Smooth muscle cell of the brain vasculature (primary cell): ENCODE results near the gene CD80.

Experiments used
- DNase-seq: peaks from one replicate; pipeline ENCODE4 v3.0.0-alpha.2; 2012; ENCODE audit warnings: low read depth, low spot score

CD80 gene

GRCh38 chr3:119497820-119498185 lies 61.6 kb downstream of the CD80 start:
- no peak for DNase-seq

- DNase-seq = no peak
These were observed 64.8 kb downstream of the CD80 start for GRCh38 chr3:119494597-119494996.

DNA sequence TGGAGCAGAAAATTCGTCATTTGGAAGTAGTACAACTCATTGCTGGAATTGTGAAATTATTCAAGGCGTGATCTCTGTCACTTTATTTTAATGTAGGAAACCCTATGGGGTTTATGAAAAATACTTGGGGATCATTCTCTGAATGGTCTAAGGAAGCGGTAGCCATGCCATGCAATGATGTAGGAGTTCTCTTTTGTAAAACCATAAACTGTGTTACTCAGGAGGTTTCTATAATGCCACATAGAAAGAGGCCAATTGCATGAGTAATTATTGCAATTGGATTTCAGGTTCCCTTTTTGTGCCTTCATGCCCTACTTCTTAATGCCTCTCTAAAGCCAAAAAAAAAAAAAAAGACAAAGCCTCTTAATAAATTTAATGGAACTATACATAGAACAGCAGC lies 66.6 kb downstream of the CD80 start:
- DNase-seq = no peak

- no peak for DNase-seq
These were observed 67.3 kb downstream of the CD80 start for GRCh38 chr3:119492128-119492527.

- DNase-seq = no peak
These were observed 69.3 kb downstream of the CD80 start for GRCh38 chr3:119490153-119490552.

DNA sequence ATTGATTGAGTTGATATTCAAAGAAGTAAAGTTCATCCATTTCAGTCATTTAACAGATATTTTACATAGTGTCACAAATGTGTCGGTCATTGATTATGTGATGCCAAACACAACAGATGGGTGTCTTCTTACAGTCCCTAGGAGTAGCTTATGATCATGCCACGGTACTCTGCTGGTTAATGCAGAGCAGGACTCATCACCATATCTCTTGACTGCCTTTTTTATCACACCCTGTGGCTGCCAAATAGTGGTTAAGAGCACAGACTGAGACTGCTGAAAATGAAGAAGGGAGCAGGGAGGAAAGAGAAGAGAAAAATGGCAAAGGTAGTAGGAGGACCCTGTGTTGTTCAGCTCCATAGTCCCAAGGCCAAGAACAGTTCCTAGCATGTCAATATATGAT lies 73.9 kb downstream of the CD80 start:
- DNase-seq = no peak

- DNase-seq = no peak
These were observed 76.3 kb downstream of the CD80 start for GRCh38 chr3:119483101-119483500.

DNA sequence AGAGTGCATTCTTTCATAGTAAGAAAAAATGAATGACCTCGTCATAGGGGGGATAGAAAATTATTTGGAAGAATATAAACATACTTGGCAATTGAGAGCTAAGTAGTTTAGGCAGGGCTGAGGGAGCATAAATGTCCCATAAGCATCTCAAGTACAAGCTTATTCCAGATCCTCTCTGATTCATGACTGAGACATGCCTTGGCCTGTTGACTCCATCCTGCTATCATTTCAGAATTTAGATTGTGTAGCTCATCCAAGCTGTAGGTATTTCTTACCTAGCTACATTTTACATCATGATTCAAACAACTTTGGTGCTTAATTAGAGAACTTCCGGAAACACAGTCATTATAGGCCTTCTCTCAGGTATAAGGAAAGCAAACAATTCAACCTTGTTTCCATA lies 78.3 kb downstream of the CD80 start:
- DNase-seq = no peak
